Fibroblast of mammary gland (primary cell): Measurements from ENCODE around the gene COA5.

Experiments
- DNase-seq: peaks from one replicate; pipeline ENCODE4 v3.0.0-alpha.2; 2010; ENCODE audit warnings: low read depth
- H3K4me3 ChIP-seq: 2 replicates; pipeline ENCODE4 v1.5.1; 2011; ENCODE audit warnings: low read depth, mild to moderate bottlenecking, low read length, moderate library complexity; ENCODE audit not compliant: control insufficient read depth
- TF ChIP-seq, protein P1 (sequence below): conservative IDR thresholded peaks from 2 replicates; pipeline ENCODE4 v1.5.1; 2011; ENCODE audit warnings: low read depth, low read length, inconsistent platforms; ENCODE audit not compliant: control insufficient read depth, insufficient read depth

The COA5 gene

DNA sequence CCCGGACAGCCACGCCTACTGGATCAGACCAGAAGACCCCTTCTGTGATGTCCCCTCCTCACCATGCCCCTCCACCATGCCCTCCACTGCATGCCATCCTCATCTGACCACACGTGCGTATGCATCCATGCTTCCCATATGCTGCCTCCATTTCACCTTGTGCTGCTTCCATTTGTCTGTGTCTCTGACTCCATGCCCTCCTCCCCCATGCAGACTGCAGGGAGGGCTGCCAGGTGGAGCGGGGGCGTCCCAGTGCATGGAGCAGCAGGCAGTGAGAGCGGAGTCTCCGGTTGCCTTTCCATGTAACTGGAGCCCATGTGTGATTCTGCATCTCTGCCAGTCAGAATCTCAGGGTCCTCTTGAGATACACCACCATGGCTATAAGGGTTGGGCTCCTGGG, 52.6 kb downstream of the COA5 start:
- TF ChIP-seq, protein P1, sequence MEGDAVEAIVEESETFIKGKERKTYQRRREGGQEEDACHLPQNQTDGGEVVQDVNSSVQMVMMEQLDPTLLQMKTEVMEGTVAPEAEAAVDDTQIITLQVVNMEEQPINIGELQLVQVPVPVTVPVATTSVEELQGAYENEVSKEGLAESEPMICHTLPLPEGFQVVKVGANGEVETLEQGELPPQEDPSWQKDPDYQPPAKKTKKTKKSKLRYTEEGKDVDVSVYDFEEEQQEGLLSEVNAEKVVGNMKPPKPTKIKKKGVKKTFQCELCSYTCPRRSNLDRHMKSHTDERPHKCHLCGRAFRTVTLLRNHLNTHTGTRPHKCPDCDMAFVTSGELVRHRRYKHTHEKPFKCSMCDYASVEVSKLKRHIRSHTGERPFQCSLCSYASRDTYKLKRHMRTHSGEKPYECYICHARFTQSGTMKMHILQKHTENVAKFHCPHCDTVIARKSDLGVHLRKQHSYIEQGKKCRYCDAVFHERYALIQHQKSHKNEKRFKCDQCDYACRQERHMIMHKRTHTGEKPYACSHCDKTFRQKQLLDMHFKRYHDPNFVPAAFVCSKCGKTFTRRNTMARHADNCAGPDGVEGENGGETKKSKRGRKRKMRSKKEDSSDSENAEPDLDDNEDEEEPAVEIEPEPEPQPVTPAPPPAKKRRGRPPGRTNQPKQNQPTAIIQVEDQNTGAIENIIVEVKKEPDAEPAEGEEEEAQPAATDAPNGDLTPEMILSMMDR = no peak
- DNase-seq = no peak
- no peak overlapping the region for H3K4me3 ChIP-seq

DNA sequence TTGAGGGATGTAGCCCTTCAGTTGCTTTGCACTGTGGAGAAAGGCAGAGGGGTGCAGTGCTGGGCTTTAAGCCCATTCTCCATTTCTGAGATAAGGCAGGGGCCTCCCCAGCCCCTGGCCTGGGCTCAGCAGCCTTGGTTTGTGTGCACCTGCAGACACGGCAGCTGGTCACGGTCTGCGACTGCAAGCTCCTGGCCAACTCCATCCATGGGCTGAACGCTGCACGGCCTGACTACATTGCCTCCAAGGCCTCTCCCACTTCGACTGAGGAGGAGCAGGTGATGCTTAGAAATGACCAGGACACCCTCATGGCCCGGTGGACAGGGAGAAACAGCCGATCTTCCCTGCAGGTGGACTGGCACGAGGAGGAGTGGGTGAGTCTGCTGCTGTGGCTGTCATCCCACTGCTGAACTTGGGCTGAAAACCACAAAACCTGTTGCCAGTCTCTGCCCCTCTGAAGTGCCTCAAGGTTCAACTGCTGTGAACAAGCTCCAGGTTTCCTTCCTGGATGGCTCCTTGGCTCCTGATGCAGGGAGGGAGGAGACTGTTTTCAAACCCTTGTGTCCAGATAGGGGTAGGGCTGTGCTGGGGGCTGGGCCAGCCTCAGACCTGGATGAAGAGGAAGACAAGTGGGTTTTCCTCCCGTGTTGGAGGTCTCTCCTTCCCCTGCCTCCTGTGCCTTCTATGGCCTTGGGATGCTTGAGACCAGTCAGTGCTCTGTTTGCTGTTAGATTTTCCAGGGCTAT, 54.0 kb downstream of the COA5 start:
- H3K4me3 ChIP-seq = no peak overlapping the region
- no peak for DNase-seq
- TF ChIP-seq, protein P1 = no peak

DNA sequence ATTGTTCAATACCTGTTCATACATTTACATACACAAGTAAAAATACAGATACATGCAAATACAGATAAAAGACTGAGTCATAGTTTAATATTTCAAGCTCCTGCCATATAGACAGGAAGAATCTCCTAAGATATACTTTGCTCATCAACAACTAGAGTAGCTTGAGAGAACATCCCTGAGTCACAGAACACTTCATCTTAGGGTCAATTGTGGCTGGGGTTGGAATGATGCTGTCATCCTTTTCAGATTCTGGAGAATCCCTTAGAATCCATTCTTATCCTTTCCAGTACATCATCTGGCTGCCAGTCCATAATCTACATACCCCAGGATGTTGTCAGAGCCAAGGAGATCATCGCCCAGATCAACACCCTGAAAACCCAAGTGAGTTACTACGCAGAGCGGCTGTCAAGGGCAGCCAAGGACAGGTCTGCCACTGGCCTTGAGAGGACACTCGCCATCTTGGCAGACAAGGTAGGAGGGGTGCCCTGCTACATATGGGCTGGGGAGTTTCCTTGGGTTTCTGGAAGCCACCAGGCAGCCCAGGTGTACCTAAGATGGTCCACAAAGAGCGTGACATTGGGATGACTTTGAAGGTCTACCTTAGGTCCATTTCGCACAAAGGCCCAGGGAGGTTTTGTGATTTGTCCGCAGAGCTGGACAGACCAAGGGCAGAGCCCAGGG, 55.7 kb downstream of the COA5 start:
- peak; percentile 89 for DNase-seq
- no peak overlapping the region for H3K4me3 ChIP-seq
- TF ChIP-seq, protein P1 = no peak

DNA sequence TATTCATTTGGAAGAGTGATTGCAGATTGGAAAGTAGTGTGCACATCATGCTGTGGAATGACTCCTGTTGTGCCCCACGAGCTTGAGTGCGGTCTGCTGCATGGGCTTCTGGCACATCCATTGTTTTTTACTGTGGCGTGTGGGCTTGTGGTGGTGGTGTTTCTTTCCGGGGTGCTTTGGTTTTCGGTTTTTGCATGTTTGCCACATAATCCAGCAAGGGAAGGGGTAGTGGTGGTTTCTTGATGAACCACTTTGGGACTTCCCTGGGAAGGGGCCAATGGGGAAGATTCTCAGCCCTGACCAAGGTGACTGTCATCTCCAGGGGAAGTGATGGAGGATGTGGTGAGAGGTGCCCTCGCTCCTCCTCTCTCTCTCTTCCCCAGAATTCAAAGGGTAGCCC, 57.0 kb downstream of the COA5 start:
- TF ChIP-seq, protein P1 = no peak
- no peak overlapping the region for H3K4me3 ChIP-seq
- no peak for DNase-seq

DNA sequence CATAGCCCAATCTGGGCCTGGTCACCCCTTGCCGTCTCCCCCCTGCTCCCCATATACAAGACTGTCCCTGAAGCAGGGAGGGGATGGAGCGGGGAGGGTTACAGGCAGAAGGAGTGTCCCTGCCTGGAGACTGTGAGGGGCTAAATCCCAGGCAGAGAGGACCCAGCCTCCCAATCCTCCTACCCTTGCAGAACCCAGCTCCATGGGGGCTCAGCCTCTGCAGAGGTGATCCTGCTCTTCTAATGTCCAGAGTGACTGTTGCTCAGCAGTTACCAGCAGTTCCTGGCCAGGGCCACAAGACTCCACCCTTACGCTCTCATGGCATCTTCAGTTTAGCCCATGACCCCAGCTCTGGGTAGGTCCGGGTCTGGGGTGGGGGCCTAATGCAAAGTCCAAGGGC, 58.1 kb downstream of the COA5 start:
- DNase-seq = no peak
- TF ChIP-seq, protein P1 = no peak
- H3K4me3 ChIP-seq = no peak overlapping the region
